Upper lobe of right lung (tissue), 1 donor: ENCODE data around the gene TMEM150C. TPM values are rescaled to one million over a fixed set of nuclear protein-coding genes. Genes with fewer than 3 reads are reported as not detected.
A peak's percentile ranks its signal among the peaks of the same experiment; 100 is the strongest.
"Not testable (repeated sequence)": the region's sequence is repeated elsewhere in the genome, so short reads cannot be mapped to it uniquely, and the experiment has no call there.

Experiments used
- ATAC-seq: fragments of 200-7000 bp; cut with Tn5 transposase; one replicate; pipeline ENCODE4 v1.9.1; 2020; ENCODE audit warnings: mild to moderate bottlenecking, moderate library complexity
- DNase-seq: peaks from one replicate; pipeline ENCODE4 v3.0.0-alpha.2; 2020
- H3K27ac ChIP-seq: fragments of 200-600 bp; one replicate; pipeline ENCODE4 v1.8.0; 2022
- H3K27me3 ChIP-seq: fragments of 200-600 bp; one replicate; pipeline ENCODE4 v1.8.0; 2022; ENCODE audit warnings: mild to moderate bottlenecking
- H3K36me3 ChIP-seq: fragments of 200-600 bp; one replicate; pipeline ENCODE4 v1.8.0; 2022
- H3K4me1 ChIP-seq: fragments of 200-600 bp; one replicate; pipeline ENCODE4 v1.8.0; 2022
- H3K4me3 ChIP-seq: fragments of 200-600 bp; one replicate; pipeline ENCODE4 v1.8.0; 2022; ENCODE audit warnings: mild to moderate bottlenecking
- H3K9me3 ChIP-seq: fragments of 200-600 bp; one replicate; pipeline ENCODE4 v1.8.0; 2022
- CTCF ChIP-seq: fragments of 200-600 bp; IDR thresholded peaks from one replicate; pipeline ENCODE4 v1.8.0; 2022; ENCODE audit warnings: antibody characterized with exemption
- intact Hi-C: fragments of 100-400 bp; cut with DNase I; formaldehyde crosslinking; loops from one replicate; pipeline ENCODE4 v1.11.0; 2022
- total RNA-seq: library from RNA; stranded (reverse); fragmentation: NEBNext Ultra II Directional; extraction: Animal tissue kit (Norgen Biotek cat#: 25700); gene quantifications from one replicate; pipeline ENCODE4 v1.2.1, GENCODE V29; 2021
- donor health status: DM: no; HTN: yes; CAD: no; lungs with severe emphysema.

Gene TMEM150C
- total RNA-seq, 1 donor from 2014 or later = 5.9 TPM

- no peaks in the 10 kb centered on the region for H3K36me3 ChIP-seq
- H3K4me3 ChIP-seq = no peak overlapping the region
- no peaks in the 10 kb centered on the region for H3K9me3 ChIP-seq
- no peak for DNase-seq
- no peak overlapping the region for H3K27ac ChIP-seq
- no peaks in the 10 kb centered on the region for H3K4me1 ChIP-seq
- no peak for ATAC-seq
- intact Hi-C loops = no loop called here
- H3K27me3 ChIP-seq = no peaks in the 10 kb centered on the region
- no peak for TF ChIP-seq CTCF
Observed at GRCh38 chr4:82569076-82569475, 7.3 kb upstream of the TMEM150C start.

GRCh38 chr4:82567444-82567843, 5.7 kb upstream of the TMEM150C start:
- Histone ChIP-seq H3K36me3 (no peaks in the 10 kb centered on the region), H3K27ac (no peak overlapping the region), H3K4me3 (no peak overlapping the region), H3K9me3 (no peaks in the 10 kb centered on the region), H3K27me3 (no peaks in the 10 kb centered on the region), H3K4me1 (no peaks in the 10 kb centered on the region)
- ATAC-seq (no peak), DNase-seq (no peak)
- no peak for TF ChIP-seq CTCF
- intact Hi-C loops = no loop called here

GRCh38 chr4:82562564-82562854, 721 bp upstream of the TMEM150C start:
- no peak overlapping the region for H3K27ac ChIP-seq
- DNase-seq = no peak
- no peak for ATAC-seq
- peak overlapping the region; percentile 62 for H3K4me3 ChIP-seq
- H3K4me1 ChIP-seq = no peaks in the 10 kb centered on the region
- intact Hi-C loops = no loop called here
- no peaks in the 10 kb centered on the region for H3K9me3 ChIP-seq
- no peaks in the 10 kb centered on the region for H3K27me3 ChIP-seq
- TF ChIP-seq CTCF = no peak
- no peaks in the 10 kb centered on the region for H3K36me3 ChIP-seq

GRCh38 chr4:82560853-82561785, 669 bp downstream of the TMEM150C start:
- DNase-seq = no peak
- Histone ChIP-seq H3K9me3 (no peaks in the 10 kb centered on the region), H3K4me1 (no peaks in the 10 kb centered on the region), H3K36me3 (no peaks in the 10 kb centered on the region), H3K27ac (no peak overlapping the region), H3K27me3 (no peaks in the 10 kb centered on the region), H3K4me3 (peak overlapping the region; percentile 42)
- ATAC-seq = peak; percentile 30
- intact Hi-C loops = no loop called here
- TF ChIP-seq CTCF = no peak

- H3K27me3 ChIP-seq = no peaks in the 10 kb centered on the region
- TF ChIP-seq CTCF = no peak
- DNase-seq (no peak), ATAC-seq (no peak)
- no peaks in the 10 kb centered on the region for H3K36me3 ChIP-seq
- H3K4me3 ChIP-seq = no peak overlapping the region
- H3K4me1 ChIP-seq = no peaks in the 10 kb centered on the region
- H3K9me3 ChIP-seq = no peaks in the 10 kb centered on the region
- intact Hi-C loops = no loop called here
- H3K27ac ChIP-seq = no peak overlapping the region
Observed at GRCh38 chr4:82559735-82560120, 2.1 kb downstream of the TMEM150C start.

- H3K4me3 ChIP-seq, ATAC-seq, intact Hi-C loops, H3K27ac ChIP-seq, H3K27me3 ChIP-seq, H3K36me3 ChIP-seq, H3K4me1 ChIP-seq, H3K9me3 ChIP-seq, DNase-seq: not testable (repeated sequence)
Observed at GRCh38 chr4:82559090-82559734, 2.6 kb downstream of the TMEM150C start.
